Lower leg skin (tissue), 4 donors: ENCODE results near the gene ADI1. TPM values are rescaled to one million over a fixed set of nuclear protein-coding genes. Genes with fewer than 3 reads are reported as not detected.
A peak's percentile ranks its signal among the peaks of the same experiment; 100 is the strongest.
"Not testable (repeated sequence)": the region's sequence is repeated elsewhere in the genome, so short reads cannot be mapped to it uniquely, and the experiment has no call there.

ENCODE experiments used
- DNase-seq, 2 donors: peaks; one replicate each; pipeline ENCODE4 v3.0.0-alpha.2; 2019; ENCODE audit warnings: low spot score in 2 of 2
- H3K4me3 ChIP-seq: fragments of 200-600 bp; sonication (generic); 2 replicates; pipeline ENCODE4 v1.5.1; 2017; ENCODE audit warnings: mild to moderate bottlenecking, low read depth; ENCODE audit not compliant: poor library complexity, severe bottlenecking
- CTCF ChIP-seq, 3 donors: fragments of 450-650 bp; IDR thresholded peaks; one replicate each; pipeline ENCODE4 v1.5.1; 2016; ENCODE audit warnings: antibody characterized with exemption in 3 of 3, mild to moderate bottlenecking in 3 of 3, moderate library complexity in 2 of 3
- POLR2A ChIP-seq, 2 donors: fragments of 450-650 bp; IDR thresholded peaks; one replicate each; pipeline ENCODE4 v1.6.1; 2016 to 2017; ENCODE audit warnings: antibody characterized with exemption in 2 of 2, mild to moderate bottlenecking in 1 of 2, moderate library complexity in 1 of 2
- WGBS, 2 donors: methylation state at CpG; one replicate each; pipeline ENCODE4 v1.1.5; 2018; 5-methylcytosine and 5-hydroxymethylcytosine counted together
- intact Hi-C: fragments of 100-400 bp; cut with DNase I; formaldehyde crosslinking; loops from one replicate; pipeline ENCODE4 v1.15.0; 2023; ENCODE audit warnings: low total_unique reads
- total RNA-seq, 4 donors: library from RNA; depleted of rRNA; stranded (reverse); fragments of >200 nt; gene quantifications; one replicate each; pipeline ENCODE4 v1.1.0, GENCODE V29; 2016

ADI1 gene
- total RNA-seq, 4 donors from 2014 or later, result 29.1 to 55.5 (median 44.1) TPM

- no peak overlapping the region for H3K4me3 ChIP-seq
- TF ChIP-seq POLR2A (IDR thresholded peaks at IDR 0.05), result no peak
- no peak for TF ChIP-seq CTCF (IDR thresholded peaks at IDR 0.05)
- WGBS, 2 donors, result 92 to 96% methylated on average over 13 of the region's 13 CpGs
- DNase-seq, result peak in 1 of 2 donors; percentile 64
- intact Hi-C loops, result no loop called here
Measured at GRCh38 chr2:3494984-3495666, 24.2 kb downstream of the ADI1 start.

- peak in 1 of 2 donors; percentile 62 for DNase-seq
- TF ChIP-seq POLR2A (IDR thresholded peaks at IDR 0.05) (no peak), CTCF (IDR thresholded peaks at IDR 0.05) (no peak)
- 42 to 43% methylated on average over 10 of the region's 10 CpGs for WGBS, 2 donors
- H3K4me3 ChIP-seq, result no peak overlapping the region
- intact Hi-C loops, result no loop called here
Measured at GRCh38 chr2:3493615-3494007, 25.7 kb downstream of the ADI1 start.

- DNase-seq, result peak in 1 of 2 donors; percentile 80
- TF ChIP-seq CTCF (IDR thresholded peaks at IDR 0.05) (no peak), POLR2A (IDR thresholded peaks at IDR 0.05) (no peak)
- intact Hi-C loops, result no loop called here
Measured at GRCh38 chr2:3492951-3493614, 26.2 kb downstream of the ADI1 start.

GRCh38 chr2:3492475-3492787 lies 26.9 kb downstream of the ADI1 start:
- intact Hi-C loops, H3K4me3 ChIP-seq: not testable (repeated sequence)
- DNase-seq, result peak in 1 of 2 donors; percentile 64
- WGBS, 2 donors, result 89 to 91% methylated on average over 12 of the region's 12 CpGs

More at GRCh38 chr2:3492951-3493614, 26.2 kb downstream of the ADI1 start:
- no peak overlapping the region for H3K4me3 ChIP-seq
- 75 to 77% methylated on average over 29 of the region's 29 CpGs for WGBS, 2 donors

GRCh38 chr2:3491716-3492474 lies 27.4 kb downstream of the ADI1 start:
- no peak for TF ChIP-seq CTCF (IDR thresholded peaks at IDR 0.05)
- no peak for TF ChIP-seq POLR2A (IDR thresholded peaks at IDR 0.05)
- peak in 1 of 2 donors; percentile 78 for DNase-seq
- WGBS, 2 donors, result 92 to 95% methylated on average over 17 of the region's 17 CpGs
- intact Hi-C loops, result no loop called here
- no peak overlapping the region for H3K4me3 ChIP-seq

- 26 to 42% methylated on average over 6 of the region's 6 CpGs for WGBS, 2 donors
- TF ChIP-seq CTCF (IDR thresholded peaks at IDR 0.05), result no peak
- TF ChIP-seq POLR2A (IDR thresholded peaks at IDR 0.05), result no peak
- H3K4me3 ChIP-seq, result no peak overlapping the region
- intact Hi-C loops, result no loop called here
- DNase-seq, result peak in 1 of 2 donors; percentile 29
Measured at GRCh38 chr2:3491306-3491705, 28.0 kb downstream of the ADI1 start.
